Sigmoid colon (tissue), 4 donors: ENCODE data around the gene CEP57L1.

ENCODE experiments used
- EP300 ChIP-seq, 4 donors: sonication (generic); formaldehyde crosslinking; IDR thresholded peaks; one replicate each; pipeline ENCODE4 v1.6.1; 2017; ENCODE audit warnings: antibody characterized with exemption in 4 of 4
- POLR2A ChIP-seq, 2 donors: fragments of 450-650 bp; IDR thresholded peaks; one replicate each; pipeline ENCODE4 v1.6.1; 2016; ENCODE audit warnings: antibody characterized with exemption in 2 of 2, mild to moderate bottlenecking in 2 of 2, moderate library complexity in 2 of 2
- POLR2AphosphoS5 ChIP-seq, 4 donors: sonication (generic); formaldehyde crosslinking; IDR thresholded peaks; one replicate each; pipeline ENCODE4 v1.6.1; 2017; ENCODE audit warnings: antibody characterized with exemption in 4 of 4

DNA sequence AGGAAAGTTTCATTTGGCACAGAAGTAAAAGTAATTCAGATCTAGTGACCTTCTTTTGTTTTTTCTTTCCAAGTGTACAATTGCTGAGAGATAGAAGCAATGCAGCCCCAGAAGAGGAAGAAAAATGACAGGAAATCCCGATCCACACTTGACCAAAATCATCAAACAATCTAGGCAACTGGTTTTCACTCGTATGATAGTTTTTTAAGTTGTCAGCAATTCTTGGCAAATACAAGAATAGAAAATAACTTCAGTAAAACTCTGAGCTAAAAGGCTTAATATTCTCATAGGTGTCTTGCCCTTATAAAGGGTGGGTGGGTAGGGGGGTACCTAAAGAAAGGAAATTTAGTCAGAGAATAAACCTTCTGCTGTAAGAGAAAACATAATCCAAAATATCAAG is 36.7 kb upstream of the CEP57L1 start:
- no peak for TF ChIP-seq EP300 (IDR thresholded peaks at IDR 0.05)
- no peak for TF ChIP-seq POLR2A (IDR thresholded peaks at IDR 0.05)
- TF ChIP-seq POLR2AphosphoS5 (IDR thresholded peaks at IDR 0.05) = no peak
